ENCODE results near the gene KIF3B.
"Not testable (repeated sequence)": the region's sequence is repeated elsewhere in the genome, so short reads cannot be mapped to it uniquely, and the experiment has no call there.

Gene KIF3B

DNA sequence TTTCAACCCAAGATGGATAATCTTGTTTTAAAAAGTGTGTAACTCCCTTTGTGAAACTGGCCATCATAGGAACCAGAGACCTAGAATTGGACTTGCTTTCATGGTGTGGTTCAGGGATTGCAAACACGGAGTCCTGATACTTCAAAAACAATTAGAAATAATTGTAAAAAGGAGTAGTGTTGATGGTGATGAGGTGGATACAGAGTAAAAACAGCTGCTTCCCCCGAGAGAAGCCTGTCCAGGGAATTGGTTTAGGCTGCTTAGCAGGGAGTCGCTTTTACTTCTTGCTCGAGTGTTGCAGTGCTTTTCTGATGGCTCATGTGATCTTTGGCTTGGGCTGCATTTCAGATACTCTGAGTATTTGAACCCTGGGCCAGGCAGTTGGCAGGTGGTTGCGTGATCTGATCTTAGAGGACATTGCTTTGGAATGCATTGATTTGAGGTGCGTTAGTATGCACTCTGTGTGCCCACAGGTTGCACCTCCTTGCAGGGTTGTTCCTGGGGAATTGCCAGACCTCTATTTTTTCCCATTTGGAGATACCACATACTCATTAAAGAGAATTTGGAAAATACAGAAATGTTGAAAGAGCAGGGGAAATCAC is 19.5 kb downstream of the KIF3B start:
- no peak for DNase-seq

DNA sequence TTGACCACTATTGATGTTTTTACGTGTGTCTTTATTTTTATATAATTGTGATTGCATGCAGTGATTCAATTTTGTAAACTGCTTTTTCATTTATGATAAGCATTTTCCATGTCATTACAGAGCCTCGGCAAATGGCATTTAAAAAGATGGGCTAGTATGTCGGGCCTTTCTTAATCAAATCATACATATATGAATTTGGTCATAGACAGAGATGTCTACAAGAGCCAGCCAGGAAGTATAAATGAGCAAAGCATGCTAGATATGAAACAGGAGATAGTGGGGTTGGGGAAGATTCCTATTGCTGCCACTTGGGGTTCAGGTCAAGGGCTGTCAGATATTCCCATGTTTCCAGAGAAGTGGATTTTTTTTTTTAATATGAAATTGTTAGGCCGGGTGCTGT is 20.0 kb downstream of the KIF3B start:
- DNase-seq, result no peak

DNA sequence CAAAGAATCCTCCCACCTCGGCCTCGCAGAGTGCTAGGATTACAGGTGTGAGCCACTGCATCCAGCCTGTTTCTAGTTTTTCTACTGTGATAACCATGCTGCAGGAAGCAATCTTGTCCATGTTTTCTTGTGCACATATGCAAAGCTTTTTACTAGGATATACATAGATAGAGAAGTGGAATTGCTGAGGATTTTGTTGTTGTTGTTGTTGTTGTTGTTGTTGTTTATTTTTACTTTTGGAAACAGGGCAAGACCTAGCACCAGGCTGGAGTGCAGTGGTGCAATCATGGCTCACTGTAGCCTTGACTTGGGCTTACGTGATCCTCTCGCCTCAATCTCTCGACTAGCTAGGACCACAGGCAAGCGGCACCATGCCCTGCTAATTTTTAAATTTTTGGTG is 23.2 kb downstream of the KIF3B start:
- DNase-seq, result no peak

DNA sequence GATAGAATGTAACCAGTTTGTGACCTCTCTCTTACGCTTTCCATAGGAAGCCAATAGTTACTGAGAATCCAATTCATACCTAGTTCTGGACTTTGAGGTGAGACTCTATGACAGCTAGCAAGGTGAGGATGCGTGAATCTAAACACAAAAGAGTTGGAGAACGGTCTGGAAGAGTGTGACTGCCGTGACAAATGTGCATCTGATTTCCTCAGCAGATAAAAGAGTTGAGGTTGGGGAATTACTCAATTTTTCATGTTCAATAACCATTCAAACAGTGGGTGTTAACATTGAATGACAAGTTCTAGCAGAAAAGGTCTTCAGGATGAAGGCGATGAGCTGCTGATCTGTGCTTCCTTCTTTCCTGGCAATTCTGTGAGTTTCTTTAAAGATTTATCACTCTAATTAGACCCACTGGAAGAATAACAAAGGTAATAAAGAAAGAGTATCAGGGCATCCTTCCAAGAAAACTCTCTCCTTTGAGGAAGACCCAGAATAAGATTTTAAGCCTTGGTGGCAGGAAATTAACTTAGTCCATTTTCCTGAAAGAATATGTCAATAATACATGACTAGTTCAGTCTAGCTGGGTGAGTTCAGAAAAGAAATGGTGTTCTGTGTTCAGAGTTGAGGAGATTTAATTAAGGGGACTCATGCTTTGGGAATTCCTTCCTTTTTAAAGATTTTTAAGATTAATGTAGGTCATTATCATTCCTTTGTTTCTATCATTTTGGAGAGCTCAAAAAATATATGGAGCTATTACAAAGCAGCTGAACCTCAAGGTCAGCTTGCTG is 24.5 kb downstream of the KIF3B start:
- no peak for DNase-seq

DNA sequence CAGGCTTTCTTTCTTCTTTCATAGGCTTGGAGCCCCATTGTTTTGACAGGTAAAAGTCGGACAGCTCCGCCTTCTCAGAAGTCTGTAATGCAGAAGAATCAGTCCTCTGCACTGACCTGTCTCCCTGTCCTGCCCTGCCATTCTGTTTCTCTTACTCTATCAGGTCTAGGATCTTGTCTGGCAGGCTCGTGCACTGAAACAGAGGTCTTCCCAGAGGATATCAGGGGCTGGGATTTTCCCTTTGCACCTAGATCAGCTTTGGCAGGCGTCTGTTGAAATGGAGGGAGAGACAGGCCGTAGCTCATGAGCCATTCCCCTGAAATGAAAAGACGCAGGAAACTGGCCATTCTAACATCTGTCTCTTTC is 25.0 kb downstream of the KIF3B start:
- no peak for DNase-seq

- no peak for DNase-seq
Measured at GRCh38 chr20:32304131-32304746, 26.8 kb downstream of the KIF3B start.

DNA sequence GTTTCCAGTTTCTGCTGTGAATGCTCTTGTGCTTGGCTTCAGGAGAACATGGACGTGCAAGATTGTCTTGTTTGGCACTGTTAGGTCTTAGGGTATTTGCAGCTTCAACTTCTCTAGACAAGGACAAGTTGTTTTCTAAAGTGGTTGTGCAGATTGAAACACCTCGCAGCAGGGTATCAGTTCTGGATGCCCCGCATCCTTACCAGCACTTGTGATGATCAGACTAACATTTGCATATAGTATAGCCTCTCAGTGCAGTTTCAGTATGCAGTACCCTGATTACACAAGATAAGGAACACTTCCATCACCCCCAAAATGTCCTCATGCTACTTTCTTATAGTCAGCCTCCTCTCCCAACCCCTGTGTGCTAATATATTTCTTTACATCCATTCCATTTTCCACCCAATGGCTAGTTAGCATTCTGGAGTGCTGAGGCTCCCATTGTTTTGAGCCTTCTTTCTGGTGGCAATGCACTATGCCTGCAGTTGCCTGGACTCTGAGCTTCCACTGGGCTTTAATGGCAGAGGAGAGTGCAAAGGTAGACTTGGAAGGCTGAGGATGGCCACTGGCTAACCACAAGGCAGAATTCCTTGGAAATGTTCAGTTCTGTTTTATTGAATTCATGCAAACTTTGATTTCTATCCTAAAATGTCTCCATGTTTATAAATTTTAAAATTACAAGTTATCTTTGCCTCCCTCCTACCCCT is 35.4 kb downstream of the KIF3B start:
- no peak for DNase-seq

DNA sequence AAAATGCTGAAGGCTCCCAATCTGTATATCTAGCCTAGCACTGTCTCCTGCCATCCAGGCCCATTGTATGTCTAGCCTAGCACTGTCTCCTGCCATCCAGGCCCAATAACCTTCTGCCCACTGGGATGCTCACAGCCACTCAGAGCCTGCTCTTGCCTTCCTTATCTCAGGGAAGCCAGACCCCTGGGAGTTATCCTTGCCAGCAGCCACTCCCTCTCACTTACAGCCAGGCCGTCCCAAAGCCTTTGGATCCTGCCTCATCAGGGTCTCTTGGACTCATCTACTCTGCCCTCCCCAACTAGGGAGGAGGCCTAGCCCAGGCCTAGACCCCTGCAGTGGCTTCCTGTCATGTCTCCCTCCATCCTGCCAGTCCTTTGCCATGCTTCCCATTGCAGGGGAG is 37.3 kb downstream of the KIF3B start:
- no peak for DNase-seq

DNA sequence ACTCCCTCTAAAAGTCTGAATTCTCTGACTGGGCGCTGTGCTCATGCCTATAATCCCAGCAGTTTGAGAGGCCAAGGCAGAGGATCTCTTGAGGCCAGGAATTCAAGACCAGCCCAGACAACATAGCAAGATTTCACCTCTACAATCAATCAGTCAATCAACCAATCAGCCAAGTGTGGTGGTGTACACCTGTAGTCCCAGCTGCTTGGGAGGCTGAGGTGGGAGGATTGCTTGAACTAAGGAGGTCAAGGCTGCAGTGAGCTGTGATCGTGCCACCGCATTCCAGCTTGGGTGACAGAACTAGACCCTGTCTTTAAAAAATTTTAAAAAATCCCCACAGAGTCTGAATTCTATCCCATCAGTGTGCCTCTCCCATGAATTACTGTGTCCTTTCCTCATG is 37.9 kb downstream of the KIF3B start:
- DNase-seq, result no peak

DNA sequence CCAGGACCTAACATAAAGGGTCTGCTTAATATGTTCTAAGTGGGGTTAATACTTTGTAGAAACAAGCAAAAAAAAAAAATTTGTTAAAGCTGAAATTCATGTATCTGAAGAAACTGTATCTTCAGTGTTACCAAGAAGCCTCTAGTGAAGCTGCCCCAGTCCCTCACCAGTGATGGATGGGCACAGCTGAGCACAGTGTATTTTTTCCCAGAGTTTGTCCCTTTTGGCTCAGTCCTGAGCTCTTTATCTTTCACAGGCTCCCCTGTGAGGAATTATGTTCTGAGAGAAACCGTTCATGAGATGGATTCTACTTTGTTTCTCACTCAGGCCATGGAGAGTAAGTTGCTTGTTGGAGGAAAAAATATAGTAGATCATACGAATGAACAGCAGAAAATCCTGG is 38.4 kb downstream of the KIF3B start:
- DNase-seq, result no peak

DNA sequence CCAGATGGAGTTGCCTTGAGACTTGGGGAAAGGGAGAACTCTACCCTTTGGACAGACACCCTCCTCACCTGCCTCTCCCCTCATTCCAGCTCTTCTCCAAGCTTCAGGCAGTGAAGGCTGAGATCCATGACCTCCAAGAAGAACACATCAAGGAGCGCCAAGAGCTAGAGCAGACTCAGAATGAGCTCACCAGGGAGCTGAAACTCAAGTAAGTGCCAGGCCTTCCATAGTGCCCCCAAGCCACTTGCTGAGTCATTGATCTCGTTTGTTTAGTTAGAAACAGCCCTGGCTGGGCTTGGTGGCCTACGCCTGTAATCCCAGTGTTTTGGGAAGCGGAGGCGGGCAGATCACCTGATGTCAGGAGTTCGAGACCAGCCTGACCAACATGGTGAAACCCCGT is 39.2 kb downstream of the KIF3B start:
- DNase-seq, result no peak

DNA sequence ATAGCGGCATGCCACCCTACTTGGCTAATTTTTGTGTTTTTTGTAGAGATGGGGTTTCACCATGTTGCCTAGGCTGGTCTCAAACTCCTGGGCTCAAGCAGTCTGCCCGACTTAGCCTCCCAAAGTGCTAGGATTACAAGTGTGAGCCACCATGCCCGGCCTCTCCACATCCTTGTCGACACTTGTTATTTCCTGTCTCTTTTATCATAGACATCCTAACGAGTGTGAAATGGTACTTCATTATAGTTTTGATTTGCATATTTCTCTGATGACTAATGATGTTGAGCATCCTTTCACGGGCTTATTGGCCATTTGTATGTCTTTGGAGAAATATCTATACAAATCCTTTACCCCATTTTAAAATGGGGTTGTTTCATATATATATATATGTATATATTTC is 41.6 kb downstream of the KIF3B start:
- DNase-seq, result no peak

- DNase-seq, result no peak
Measured at GRCh38 chr20:32320305-32320704, 42.9 kb downstream of the KIF3B start.

DNA sequence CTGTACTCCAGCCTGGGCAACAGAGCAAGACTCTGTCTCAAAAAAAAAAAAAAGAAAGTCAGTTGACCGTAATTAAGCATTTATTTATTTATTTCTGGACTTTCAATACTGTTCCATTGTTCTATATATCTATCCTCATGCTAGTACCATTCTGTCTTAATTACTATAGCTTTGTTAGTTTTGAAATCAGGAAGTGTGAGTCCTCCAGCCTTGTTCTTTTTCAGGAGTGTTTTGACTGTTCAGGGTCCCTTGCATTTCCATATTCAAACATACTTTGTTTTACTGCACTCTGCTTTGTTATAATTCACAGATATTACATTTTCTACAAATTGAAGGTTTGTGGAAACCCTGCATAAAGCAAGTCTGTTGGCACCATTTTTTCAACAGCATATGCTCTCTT is 43.9 kb downstream of the KIF3B start:
- no peak for DNase-seq

DNA sequence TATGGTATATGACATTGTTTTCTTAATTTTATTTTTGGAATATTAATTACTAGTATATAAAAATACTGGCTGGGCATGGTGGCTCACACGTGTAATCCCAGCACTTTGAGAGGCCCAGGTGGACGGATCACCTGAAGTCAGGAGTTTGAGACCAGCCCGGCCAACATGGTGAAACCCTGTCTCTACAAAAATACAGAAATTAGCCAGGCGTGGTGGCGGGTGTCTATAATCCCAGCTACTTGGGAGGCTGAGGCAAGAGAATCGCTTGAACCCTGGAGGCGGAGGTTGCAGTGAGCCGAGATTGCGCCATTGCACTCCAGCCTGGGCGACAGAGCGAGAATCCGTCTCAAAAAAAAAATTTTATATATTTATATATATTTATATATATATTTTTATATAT is 44.8 kb downstream of the KIF3B start:
- not testable (repeated sequence) for DNase-seq

DNA sequence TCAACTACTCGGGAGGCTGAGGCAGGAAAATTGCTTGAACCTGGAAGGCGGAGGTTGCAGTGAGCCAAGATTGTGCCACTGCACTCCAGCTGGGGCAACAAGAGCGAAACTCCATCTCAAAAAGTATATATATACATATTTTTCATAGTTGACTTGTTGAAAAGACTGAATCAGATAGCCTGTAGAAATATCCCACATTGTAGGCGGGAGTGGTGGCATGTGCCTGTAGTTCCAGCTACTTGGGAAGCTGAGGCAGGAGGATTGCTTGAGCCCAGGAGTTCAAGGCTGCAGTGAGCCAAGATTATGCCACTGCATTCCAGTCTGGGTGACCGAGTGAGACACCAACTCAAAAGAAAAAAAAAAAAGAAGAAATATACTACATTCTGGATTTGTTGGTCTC is 46.3 kb downstream of the KIF3B start:
- DNase-seq, result not testable (repeated sequence)

- no peak for DNase-seq
Measured at GRCh38 chr20:32325706-32326503, 48.5 kb downstream of the KIF3B start.

DNA sequence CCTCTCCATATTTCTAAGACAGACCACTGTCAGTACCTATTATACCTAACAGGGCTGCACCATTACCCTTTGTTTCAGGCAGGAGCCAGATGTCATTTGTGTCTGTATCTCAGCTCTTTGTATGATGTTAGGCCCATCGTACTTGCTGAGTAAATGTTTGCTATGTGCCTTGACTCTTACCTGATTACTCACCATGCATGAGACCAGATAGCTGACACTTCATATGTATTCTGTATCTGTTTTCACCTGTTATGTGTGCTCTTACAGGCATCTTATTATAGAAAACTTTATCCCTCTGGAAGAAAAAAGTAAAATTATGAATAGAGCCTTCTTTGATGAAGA is 49.0 kb downstream of the KIF3B start:
- DNase-seq, result no peak

DNA sequence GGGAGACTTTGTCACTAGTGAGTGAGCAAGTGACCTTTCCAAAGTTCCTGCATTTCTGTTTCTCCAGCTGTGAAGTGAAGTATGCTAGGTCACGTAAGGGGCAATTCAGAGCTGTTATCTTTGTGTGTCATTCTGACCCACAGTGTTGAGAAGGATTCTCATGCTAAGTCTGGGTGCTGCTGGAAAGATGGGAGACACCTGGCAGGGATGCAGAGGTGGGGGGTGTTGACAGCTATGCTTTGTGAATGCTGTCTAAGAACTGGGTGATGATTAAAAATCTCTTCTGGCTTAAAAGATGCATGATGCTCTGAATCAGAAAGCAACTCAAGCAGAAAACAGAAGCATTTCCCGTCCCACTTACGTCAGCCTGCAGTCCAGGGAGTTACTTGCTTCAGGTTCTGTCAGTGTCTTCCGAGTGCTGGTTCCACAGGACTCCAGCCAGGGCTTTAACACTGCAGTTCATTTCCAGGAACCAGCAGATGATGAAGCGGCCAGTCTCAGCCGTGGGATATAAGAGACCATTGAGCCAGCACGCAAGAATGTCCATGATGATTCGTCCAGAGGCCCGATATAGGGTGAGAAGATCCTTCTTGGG is 49.7 kb downstream of the KIF3B start:
- no peak for DNase-seq

GRCh38 chr20:32329817-32330554 is 52.5 kb downstream of the KIF3B start:
- no peak for DNase-seq

- DNase-seq, result no peak
Measured at GRCh38 chr20:32330555-32330897, 53.1 kb downstream of the KIF3B start.

DNA sequence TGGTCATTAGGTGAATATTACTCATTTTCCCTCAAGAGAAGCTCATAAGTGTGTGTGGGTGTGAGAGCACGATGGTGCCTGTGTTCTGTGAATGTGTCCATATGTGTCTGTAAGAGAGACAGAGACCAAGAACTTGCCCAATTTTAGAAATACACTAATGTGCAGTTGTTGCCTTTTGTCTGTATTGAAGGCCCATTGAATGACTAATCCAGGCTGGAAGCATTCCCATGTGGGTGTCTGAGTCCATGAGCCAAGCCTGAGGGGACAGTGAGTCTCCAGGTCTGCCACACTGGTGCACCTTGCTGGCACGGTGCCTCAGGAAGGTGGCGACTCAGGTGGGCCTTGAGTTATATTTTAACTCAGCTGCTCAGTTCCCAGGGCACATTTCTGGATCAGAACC is 55.2 kb downstream of the KIF3B start:
- DNase-seq, result no peak

Measured in stimulated activated CD4-positive, alpha-beta T cell treated with anti-CD3 and anti-CD28 coated beads, Interleukin-4, amount 100 ng/mL, for 1 hour (primary cell).